Activated CD4-positive, alpha-beta T cell treated with anti-CD3 and anti-CD28 coated beads, Interleukin-2, amount 50 U/mL, for 48 hours (primary cell): ENCODE data around the gene LRMDA.

Source experiments
- DNase-seq, 2 experiments: peaks; one replicate each; pipeline ENCODE4 v3.0.0-alpha.2; 2020

Gene LRMDA

DNA sequence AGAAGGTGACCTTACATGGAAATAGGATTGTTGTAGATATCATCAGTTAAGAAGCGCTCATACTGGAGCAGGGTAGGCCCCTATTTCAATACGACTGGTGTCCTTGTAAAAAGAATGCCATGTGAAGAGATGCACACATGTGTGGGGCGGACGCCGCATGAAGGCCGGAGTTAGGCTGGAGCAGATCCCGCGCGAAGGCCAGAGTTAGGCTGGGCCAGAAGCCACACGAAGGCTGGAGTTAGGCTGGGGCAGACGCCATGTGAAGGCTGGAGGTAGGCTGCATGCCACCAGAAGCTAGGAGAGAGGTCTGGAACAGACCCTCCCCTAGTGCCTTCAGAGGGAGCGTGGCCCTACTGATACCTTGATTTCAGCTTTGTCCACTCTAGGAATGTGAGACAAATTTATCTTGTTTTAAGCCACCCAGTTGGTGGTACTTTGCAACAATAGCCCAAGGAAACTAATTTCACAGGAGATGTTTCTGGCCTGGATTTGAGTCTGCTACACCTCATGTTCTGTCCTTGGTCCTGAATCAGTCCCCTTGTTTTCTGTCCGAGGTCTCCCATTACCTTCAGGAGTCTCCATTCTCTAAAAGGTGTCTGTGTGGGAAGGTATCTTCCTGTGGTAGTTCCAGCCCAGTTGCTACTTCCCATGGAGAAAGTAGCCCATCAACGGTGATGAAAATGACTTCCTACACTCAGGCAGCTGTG lies 585.8 kb downstream of the LRMDA start:
- no peak for DNase-seq

- no peak for DNase-seq
Measured at GRCh38 chr10:76017733-76018433, 586.5 kb downstream of the LRMDA start.

- no peak for DNase-seq
Measured at GRCh38 chr10:76020630-76021029, 589.2 kb downstream of the LRMDA start.

GRCh38 chr10:76021398-76021797 lies 590.0 kb downstream of the LRMDA start:
- no peak for DNase-seq

- DNase-seq, result no peak
Measured at GRCh38 chr10:76022366-76022765, 590.9 kb downstream of the LRMDA start.

DNA sequence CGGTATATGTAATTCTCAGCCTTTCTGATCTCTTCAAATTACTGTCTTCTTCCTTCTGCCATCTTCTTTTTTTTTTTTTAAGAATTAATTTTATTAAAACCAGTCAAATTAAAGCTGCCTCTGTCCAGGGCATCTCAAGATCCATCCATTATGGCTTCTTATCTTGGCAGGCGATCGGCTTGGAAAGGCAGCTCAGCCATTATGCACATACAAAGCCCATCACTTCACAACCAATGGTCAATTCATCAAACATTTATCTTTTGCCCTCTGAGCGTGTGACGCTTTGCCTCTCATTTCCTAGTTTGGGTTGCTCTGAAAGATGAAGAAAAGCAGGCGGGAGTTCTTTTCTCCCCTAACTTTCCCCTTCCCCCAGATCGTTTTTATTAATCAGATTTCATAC lies 591.6 kb downstream of the LRMDA start:
- no peak for DNase-seq

DNA sequence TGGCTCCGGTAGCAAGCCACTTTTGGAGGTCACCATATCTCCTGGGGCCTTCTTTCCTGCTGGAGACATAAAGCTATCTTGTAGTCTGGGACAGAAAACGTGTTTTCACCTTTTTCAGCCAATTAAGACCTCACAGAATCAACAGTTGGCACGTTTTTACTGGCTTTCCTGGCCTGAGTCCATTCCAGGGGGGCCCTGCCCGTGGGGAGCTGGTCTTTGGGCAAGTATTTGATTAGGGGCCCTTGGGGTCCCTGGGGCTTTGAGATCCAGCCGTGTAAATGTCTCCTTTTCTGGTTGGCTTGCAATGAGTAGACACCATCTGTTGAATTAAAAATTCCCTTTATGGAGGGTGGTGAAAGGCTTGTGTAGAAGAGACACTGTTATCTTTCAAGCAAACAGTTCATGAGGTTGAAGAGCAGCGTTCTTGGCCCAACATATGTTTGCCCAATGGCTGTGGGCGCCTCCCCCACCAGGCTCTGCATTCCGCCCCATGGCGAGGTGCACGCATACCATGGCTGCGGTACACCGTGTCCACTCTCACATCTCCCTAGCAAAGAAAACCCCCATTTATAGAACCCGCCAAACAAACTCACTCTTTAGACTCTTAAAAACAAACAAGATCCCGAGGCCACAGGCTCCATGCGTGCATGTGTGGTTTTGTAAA lies 593.2 kb downstream of the LRMDA start:
- DNase-seq, result no peak

DNA sequence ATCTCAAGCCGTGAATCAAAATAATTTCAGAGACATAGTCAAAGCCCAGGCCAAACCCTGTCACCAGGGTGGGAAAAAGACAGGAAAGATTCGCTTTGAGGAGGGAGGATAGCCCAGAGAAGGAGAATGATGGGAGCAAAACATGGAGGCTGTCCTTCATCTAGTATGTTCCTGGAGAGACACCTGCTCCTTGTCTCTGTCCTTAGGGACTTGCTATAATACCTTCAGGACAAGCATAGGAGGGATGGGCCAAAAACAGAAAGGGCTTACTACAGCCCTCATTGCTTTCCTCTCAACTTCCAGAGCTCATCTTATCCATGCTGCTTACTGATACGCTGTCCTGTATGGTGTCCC lies 593.7 kb downstream of the LRMDA start:
- DNase-seq, result no peak

DNA sequence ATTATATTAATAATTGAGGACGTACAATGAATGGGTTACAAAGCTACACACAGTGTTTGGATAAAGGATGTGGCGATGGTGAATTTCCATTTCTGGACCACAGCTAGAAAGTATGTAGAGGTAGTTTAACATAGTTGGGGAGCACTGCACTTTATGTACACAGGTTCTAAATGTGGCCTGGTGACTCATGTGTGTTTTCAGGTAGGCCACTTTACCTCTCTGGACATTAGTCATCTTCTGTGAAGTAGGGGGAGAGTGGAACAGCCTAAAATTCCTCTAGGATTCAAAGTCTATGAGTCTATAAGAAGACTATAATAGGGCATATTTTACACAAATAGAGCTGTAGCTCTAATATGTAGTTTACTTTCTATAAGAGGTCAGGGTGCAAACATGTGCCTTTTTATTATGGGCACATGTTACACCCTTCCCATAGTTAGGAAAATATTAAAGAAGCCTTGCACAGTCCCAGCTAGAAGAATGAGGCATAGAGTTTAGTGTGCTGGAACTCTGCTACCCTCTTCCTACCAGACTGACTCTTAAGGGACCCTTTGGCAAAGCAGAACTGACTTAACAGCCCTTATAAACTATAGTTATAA lies 594.9 kb downstream of the LRMDA start:
- no peak for DNase-seq

- no peak for DNase-seq
Measured at GRCh38 chr10:76026905-76027304, 595.5 kb downstream of the LRMDA start.

DNA sequence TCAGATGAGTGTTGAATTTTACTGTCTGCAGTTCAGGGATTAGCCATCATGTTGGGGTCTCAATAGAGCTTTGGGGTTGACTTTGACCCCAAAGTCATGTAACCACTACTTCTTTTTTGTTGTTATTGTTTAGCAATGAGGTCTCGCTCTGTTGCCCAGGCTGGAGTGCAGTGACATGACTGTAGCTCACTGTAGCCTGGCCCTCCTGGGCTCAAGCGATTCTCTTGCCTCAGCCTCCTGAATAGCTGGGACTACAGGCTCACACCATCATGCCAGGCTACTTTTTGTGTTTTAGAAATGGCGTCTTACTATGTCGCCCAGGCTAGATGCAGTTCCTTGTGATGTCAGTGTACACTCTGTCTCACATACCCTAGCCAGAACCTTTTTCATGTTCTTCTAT lies 598.4 kb downstream of the LRMDA start:
- DNase-seq, result no peak

DNA sequence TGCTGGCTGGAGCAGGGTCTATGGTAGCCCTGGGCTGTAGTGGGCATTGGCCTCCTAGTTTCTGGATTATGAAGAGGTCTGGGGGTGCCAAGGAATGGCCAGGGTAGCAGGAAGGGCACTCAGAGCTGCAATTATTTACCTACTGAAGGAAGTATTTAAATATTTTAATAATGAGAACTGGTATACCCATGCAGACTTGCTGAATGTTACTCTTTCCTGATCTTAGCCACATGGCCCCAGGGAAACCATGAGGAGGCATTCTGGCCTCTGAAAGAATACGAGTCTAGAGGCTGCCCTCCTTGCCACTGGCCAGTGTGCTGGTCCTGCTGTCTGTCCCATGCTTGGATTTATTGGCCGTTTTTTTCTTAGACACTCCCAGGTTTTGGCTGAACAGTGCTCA lies 599.7 kb downstream of the LRMDA start:
- DNase-seq, result no peak

DNA sequence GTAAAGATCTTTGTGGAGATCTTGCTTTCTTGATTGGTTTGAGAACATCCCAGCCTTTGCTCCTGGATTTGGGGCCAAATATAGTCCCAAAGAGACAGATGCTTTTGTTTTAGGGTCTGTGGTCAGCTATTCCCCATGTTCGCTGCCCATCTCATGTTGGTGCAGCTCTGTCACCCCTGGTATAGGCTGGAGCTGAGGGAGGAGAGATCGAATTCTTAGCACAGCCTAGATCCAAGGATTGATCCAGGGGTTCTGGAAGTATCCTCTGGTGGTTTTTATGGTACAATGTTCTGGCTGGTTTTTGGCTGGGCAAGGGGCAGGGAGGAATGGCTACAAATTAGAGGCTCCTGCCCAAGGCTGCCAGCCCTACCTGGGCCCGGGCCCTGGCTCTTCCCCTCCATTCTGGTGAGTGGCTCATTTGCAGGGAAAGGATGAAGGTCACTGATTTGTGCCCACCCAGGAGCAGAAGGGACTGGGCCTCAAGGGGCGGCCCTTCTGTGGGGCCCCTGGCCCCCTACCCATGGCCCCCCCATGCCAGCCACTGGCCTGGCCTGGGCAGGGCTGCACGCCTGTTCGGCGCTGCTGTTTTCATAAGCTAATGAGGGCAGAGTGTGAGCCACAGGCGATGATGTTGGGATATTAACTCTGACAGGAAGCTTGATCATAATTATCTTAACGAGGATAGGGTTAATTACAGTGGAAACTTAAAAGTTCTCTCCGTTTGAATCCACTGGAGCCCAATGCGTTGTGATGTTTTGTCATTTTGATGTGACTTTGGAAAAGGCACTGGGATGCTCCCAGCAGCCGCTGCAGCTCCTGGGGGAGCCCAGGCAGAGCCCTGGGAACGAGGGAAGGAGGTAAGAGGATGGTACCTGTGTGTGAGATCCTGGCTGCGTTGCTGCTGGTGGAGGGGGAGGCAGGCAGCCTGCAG lies 600.6 kb downstream of the LRMDA start:
- no peak for DNase-seq

- no peak for DNase-seq
Measured at GRCh38 chr10:76032700-76033039, 601.2 kb downstream of the LRMDA start.

GRCh38 chr10:76033457-76034196 lies 602.2 kb downstream of the LRMDA start:
- no peak for DNase-seq

GRCh38 chr10:76034353-76035205 lies 603.2 kb downstream of the LRMDA start:
- no peak for DNase-seq

DNA sequence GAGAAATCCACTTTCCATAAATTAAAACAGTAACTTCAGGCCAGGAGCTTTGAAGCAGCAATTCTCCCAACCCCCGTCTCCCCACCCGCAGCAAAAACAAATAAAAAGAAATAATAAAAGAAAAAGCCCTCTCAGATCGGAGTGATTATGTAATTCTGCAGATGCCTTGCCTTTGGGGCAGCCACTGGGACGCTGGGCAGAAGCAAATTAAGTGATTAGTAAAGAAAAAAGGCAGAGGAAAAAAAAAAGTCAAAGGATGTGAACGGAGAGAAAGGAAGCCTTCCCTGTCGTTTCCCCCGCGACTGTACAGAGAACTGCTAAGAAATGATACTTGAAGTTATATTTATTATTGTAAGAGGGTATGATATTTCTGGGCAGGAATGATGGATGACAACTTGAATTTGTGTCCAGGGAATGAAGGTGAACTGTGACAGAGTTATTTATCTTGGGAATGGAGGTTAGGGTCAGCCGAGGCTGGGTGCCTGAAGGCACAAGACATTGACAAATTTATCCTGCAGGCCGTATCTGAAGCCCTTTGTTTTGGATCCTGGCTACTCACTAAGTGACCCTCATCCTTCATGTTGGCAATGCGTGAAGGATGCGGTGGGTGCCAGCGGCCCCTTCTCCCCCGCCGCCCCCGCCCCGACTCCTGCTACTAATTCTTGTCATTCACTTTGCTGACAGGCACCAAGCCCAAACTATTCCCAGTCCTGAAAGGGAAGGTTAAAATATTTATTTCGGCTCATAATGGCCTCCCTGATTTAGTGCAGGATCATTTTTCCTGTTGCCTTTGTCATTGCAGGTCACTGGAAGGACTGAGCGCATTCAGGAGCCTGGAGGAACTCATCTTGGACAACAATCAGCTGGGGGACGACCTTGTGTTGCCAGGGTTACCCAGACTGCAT lies 604.0 kb downstream of the LRMDA start:
- DNase-seq, result no peak

- peak; percentile 44 to 61 for DNase-seq
Measured at GRCh38 chr10:76036111-76036940, 604.9 kb downstream of the LRMDA start.

DNA sequence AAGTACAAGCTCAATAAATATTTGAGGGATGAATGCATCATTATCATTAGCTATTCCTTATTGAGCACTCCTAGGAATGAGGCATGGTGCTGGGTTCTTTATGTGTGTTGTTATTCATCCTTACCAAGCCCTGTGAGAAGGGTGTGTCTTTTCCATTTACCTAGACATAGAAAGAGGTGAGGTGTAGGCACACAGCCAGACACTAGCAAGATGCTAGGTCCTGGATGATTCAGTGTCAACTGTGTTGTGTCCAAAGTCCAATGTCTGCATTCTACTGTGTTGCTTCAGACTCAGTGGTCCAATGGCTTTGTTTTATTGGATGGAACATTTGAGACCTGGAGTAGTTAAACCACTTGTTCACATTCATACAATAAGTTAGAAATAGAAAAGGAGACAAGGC lies 605.5 kb downstream of the LRMDA start:
- no peak for DNase-seq
